Common myeloid progenitor, CD34-positive (primary cell): Measurements from ENCODE around the gene SENP6.
"Not testable (repeated sequence)": the region's sequence is repeated elsewhere in the genome, so short reads cannot be mapped to it uniquely, and the experiment has no call there.

Experiments used
- CTCF ChIA-PET: fragments of 350-600 bp; sonication (Branson Sonifier 250); formaldehyde crosslinking; loops from one replicate; lab custom pipeline; 2021; ENCODE audit warnings: antibody characterized with exemption; lab: Charles Lee
- POLR2A ChIA-PET: fragments of 350-600 bp; sonication (Branson Sonifier 250); formaldehyde crosslinking; loops from one replicate; lab custom pipeline; 2021; ENCODE audit warnings: antibody characterized with exemption; lab: Charles Lee
- DNase-seq, 3 donors: peaks; one replicate each; pipeline versions ENCODE4 v3.0.0 to v3.0.0-alpha.2; 2013
- H3K27ac ChIP-seq, 2 experiments: 1 replicate in 1 of 2; 2 replicates in 1 of 2; pipeline ENCODE4 v1.7.0; 2013; ENCODE audit warnings: inconsistent platforms in 2 of 2, low read length in 2 of 2, mild to moderate bottlenecking in 2 of 2, low read depth in 1 of 2, moderate library complexity in 1 of 2; ENCODE audit not compliant: severe bottlenecking in 2 of 2, insufficient read depth in 1 of 2, poor library complexity in 1 of 2
- H3K27me3 ChIP-seq, 5 experiments: replicated peaks in 2 of 5; 1 replicate in 3 of 5; 2 replicates in 2 of 5; pipeline versions ENCODE4 v1.6.1 to v1.7.0; 2013; ENCODE audit warnings: low read length in 4 of 5, mild to moderate bottlenecking in 2 of 5, moderate library complexity in 2 of 5, inconsistent platforms in 1 of 5; ENCODE audit not compliant: insufficient read depth in 5 of 5, control insufficient read depth in 4 of 5
- H3K36me3 ChIP-seq, 4 experiments: 1 replicate in 2 of 4; 2 replicates in 2 of 4; pipeline versions ENCODE4 v1.6.1 to v1.7.0; 2013; ENCODE audit warnings: low read length in 3 of 4, control low read depth in 1 of 4, mild to moderate bottlenecking in 1 of 4; ENCODE audit not compliant: control insufficient read depth in 4 of 4, insufficient read depth in 4 of 4
- H3K4me1 ChIP-seq, 4 experiments: 1 replicate in 3 of 4; 2 replicates in 1 of 4; pipeline versions ENCODE4 v1.6.1 to v1.7.1; 2013; ENCODE audit warnings: low read length in 3 of 4, mild to moderate bottlenecking in 3 of 4, control low read depth in 1 of 4, inconsistent platforms in 1 of 4, moderate library complexity in 1 of 4; ENCODE audit not compliant: control insufficient read depth in 4 of 4, insufficient read depth in 4 of 4; ENCODE audit errors: control extremely low read depth in 1 of 4
- H3K4me3 ChIP-seq, 7 experiments: 1 replicate in 4 of 7; 2 replicates in 3 of 7; pipeline versions ENCODE4 v1.5.1 to v1.7.0; 2013; ENCODE audit warnings: mild to moderate bottlenecking in 7 of 7, low read length in 6 of 7, moderate library complexity in 6 of 7, inconsistent platforms in 2 of 7, low read depth in 2 of 7, control low read depth in 1 of 7; ENCODE audit not compliant: insufficient read depth in 4 of 7, control insufficient read depth in 1 of 7; ENCODE audit errors: extremely low read depth in 1 of 7
- H3K9me3 ChIP-seq, 5 experiments: 1 replicate in 4 of 5; 2 replicates in 1 of 5; pipeline versions ENCODE4 v1.6.1 to v1.7.1; 2013; ENCODE audit warnings: low read length in 4 of 5, mild to moderate bottlenecking in 2 of 5, inconsistent platforms in 1 of 5, low read depth in 1 of 5, moderate library complexity in 1 of 5; ENCODE audit not compliant: control insufficient read depth in 4 of 5, insufficient read depth in 2 of 5; ENCODE audit errors: control extremely low read depth in 1 of 5
- WGBS: methylation state at CpG from one replicate; pipeline ENCODE4 v1.1.5; 2013; ENCODE audit not compliant: insufficient coverage; 5-methylcytosine and 5-hydroxymethylcytosine counted together

The SENP6 gene

DNA sequence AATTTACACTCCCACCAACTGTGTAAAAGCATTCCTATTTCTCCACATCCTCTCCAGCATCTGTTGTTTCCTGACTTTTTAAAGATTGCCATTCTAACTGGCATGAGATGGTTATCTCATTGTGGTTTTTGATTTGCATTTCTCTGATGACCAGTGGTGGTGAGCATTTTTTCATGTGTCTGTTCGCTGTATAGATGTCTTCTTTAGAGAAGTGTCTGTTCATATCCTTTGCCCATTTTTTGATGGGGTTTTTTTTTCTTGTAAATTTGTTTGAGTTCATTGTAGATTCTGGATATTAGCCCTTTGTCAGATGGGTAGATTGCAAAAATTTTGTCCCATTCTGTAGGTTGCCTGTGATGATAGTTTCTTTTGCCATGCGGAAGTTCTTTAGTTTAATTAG lies 81.3 kb downstream of the SENP6 start:
- Histone ChIP-seq H3K9me3 (peaks cover 0 to 10% (median 0%) of the 10 kb centered on the region in 5 experiments), H3K36me3 (peaks cover 22 to 54% (median 36%) of the 10 kb centered on the region in 4 experiments)
- H3K4me1 ChIP-seq, CTCF ChIA-PET, H3K4me3 ChIP-seq, H3K27me3 ChIP-seq, H3K27ac ChIP-seq, POLR2A ChIA-PET: not testable (repeated sequence)
- no CpG with 5 or more reads among the region's 2 CpGs for WGBS
- peak in 1 of 3 donors; percentile 9 for DNase-seq

DNA sequence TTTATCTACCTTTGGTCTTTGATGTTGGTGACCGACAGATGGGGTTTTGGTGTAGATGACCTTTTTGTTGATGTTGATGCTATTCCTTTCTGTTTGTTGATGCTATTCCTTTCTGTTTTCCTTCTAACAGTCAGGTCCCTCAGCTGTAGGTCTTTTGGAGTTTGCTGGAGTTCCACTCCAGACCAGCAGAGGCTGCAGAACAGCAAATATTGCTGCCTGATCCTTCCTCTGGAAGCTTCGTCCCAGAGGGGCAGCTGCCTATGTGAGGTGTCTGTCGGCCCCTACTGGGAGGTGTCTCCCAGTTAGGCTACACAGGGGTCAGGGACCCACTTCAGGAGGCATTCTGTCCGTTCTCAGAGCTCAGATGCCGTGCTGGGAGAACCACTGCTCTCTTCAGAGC lies 85.9 kb downstream of the SENP6 start:
- H3K27ac ChIP-seq, H3K4me3 ChIP-seq, POLR2A ChIA-PET, DNase-seq, H3K9me3 ChIP-seq, H3K27me3 ChIP-seq, H3K4me1 ChIP-seq: not testable (repeated sequence)
- CTCF ChIA-PET: interaction anchor here (1.6 kb wide), 1 partner anchor 12 kb away, joined by 3 read pairs; no protein-coding TSS in a partner anchor
- 87% methylated on average over 3 of the region's 5 CpGs for WGBS
- H3K36me3 ChIP-seq: peaks cover 5 to 32% (median 12%) of the 10 kb centered on the region in 4 experiments

DNA sequence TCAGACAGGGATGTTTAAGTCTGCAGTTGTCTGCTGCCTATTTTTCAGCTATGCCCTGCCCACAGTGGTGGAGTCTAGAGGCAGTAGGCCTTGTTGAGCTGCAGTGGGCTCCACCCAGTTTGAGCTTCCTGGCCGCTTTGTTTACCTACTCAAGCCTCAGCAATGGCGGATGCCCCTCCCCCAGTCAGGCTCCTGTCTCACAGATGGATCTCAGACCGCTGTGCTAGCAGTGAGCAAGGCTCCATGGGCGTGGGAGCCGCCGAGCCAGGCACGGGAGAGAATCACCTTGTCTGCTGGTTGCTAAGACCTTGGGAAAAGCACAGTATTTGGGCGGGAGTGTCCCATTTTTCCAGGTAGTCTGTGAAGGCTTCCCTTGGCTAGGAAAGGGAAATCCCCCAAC lies 86.3 kb downstream of the SENP6 start:
- H3K36me3 ChIP-seq: peaks cover 7 to 33% (median 15%) of the 10 kb centered on the region in 4 experiments
- H3K27ac ChIP-seq, DNase-seq, POLR2A ChIA-PET, H3K9me3 ChIP-seq, H3K4me1 ChIP-seq, H3K4me3 ChIP-seq, H3K27me3 ChIP-seq: not testable (repeated sequence)
- CTCF ChIA-PET: interaction anchor here (1.6 kb wide), 1 partner anchor 11 kb away, joined by 3 read pairs; no protein-coding TSS in a partner anchor
- 100% methylated on average over 8 of the region's 8 CpGs for WGBS

DNA sequence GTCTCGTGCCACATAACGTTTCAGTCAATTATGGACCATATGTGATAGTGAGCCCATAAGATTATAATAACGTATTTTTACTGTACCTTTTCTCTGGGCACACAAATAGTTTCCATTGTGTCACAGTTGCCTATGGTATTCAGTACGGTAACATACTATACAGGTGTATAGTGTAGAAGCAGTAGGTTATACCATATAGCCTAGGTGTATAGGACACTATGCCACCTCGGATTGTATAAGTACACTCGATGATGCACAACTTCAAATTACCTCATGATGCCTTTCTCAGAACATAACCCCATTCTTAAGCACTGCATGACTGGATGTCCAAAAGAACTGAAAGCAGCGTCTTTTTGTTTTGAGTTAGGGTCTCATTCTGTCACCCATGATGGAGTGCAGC lies 87.9 kb downstream of the SENP6 start:
- POLR2A ChIA-PET: no interaction called here
- no peaks in the 10 kb centered on the region for H3K4me1 ChIP-seq
- H3K36me3 ChIP-seq: peaks cover 9 to 31% (median 17%) of the 10 kb centered on the region in 4 experiments
- no peaks in the 10 kb centered on the region for H3K27me3 ChIP-seq
- no peak for DNase-seq
- CTCF ChIA-PET: no interaction called here
- no peaks in the 10 kb centered on the region for H3K9me3 ChIP-seq
- 96% methylated on average over 3 of the region's 7 CpGs for WGBS
- H3K27ac ChIP-seq: no peak overlapping the region
- H3K4me3 ChIP-seq: no peak overlapping the region

DNA sequence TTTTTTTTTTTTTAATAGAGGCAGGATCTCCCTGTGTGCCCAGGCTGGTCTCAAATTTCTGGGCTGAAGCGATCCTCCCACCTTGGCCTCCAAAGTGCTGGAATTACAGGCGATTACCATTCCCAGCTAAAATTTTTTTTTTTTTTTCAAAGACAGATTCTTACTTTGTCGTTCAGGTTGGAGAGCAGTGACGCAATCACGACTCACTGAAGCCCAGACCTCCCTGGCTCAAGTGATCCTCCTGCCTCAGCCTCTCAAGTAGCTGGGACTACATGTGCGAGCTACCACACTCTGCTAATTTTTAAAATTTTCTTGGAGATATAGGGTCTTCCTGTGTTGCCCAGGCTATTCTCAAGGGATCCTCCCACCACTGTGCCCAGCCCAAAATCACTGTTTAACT lies 89.3 kb downstream of the SENP6 start:
- H3K27me3 ChIP-seq: no peaks in the 10 kb centered on the region
- H3K9me3 ChIP-seq: no peaks in the 10 kb centered on the region
- POLR2A ChIA-PET: no interaction called here
- H3K27ac ChIP-seq: no peak overlapping the region
- CTCF ChIA-PET: interaction anchor here (0.6 to 1.3 kb wide), 3 partner anchors 10 to 61 kb away, joined by 3 read pairs; no protein-coding TSS in a partner anchor
- H3K4me1 ChIP-seq: no peaks in the 10 kb centered on the region
- peaks cover 9 to 33% (median 19%) of the 10 kb centered on the region in 4 experiments for H3K36me3 ChIP-seq
- DNase-seq: no peak
- H3K4me3 ChIP-seq: no peak overlapping the region
- 95% methylated on average over 4 of the region's 6 CpGs for WGBS

DNA sequence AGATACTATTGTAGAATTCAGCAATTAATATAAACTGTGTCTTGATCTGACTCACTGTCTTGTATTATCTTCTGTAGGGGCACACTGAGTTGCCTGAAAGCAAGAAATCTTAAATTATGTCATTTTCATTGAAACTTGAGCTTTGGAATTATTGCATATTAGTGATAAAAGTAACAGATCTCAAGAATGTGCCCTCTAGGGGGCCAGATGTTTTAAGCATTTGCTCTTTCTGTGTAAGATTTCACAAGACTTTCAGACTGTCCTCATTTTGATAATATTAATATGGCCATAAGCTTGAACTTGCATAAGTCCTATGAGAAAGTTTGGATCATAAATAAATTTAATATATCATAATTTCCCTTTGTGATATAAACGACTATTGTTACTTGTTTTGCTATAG lies 91.9 kb downstream of the SENP6 start:
- peak; percentile 0 to 27 (median 7) for DNase-seq
- WGBS: no CpG with 5 or more reads among the region's 1 CpG
- Histone ChIP-seq H3K36me3 (peaks cover 13 to 46% (median 28%) of the 10 kb centered on the region in 4 experiments), H3K27ac (no peak overlapping the region), H3K4me1 (no peaks in the 10 kb centered on the region), H3K4me3 (no peak overlapping the region), H3K9me3 (no peaks in the 10 kb centered on the region), H3K27me3 (no peaks in the 10 kb centered on the region)
- CTCF ChIA-PET: no interaction called here
- POLR2A ChIA-PET: no interaction called here

DNA sequence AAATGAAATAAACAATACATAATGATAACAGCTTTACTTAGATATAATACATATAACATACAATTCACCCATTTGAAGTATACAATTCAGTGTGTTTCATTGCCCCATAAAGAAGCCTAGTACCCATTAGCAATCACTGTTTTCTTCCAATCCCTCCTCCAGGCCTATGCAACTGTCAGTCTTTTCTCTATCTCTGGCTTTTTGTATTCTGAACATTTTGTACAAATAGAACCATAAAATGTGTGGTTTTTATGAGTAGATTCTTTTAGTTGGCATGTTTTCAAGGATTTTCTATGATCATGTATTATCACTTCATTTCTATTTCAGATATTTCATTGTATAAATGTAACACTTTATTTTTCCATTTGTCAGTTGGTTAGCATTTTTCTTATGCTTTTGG lies 92.7 kb downstream of the SENP6 start:
- Histone ChIP-seq H3K9me3 (no peaks in the 10 kb centered on the region), H3K27ac (no peak overlapping the region), H3K4me3 (no peak overlapping the region), H3K4me1 (no peaks in the 10 kb centered on the region), H3K27me3 (no peaks in the 10 kb centered on the region), H3K36me3 (peaks cover 18 to 42% (median 27%) of the 10 kb centered on the region in 4 experiments)
- CTCF ChIA-PET: no interaction called here
- DNase-seq: no peak
- POLR2A ChIA-PET: no interaction called here
